ENCODE results near the gene ACSBG1.

Gene ACSBG1, protein sequence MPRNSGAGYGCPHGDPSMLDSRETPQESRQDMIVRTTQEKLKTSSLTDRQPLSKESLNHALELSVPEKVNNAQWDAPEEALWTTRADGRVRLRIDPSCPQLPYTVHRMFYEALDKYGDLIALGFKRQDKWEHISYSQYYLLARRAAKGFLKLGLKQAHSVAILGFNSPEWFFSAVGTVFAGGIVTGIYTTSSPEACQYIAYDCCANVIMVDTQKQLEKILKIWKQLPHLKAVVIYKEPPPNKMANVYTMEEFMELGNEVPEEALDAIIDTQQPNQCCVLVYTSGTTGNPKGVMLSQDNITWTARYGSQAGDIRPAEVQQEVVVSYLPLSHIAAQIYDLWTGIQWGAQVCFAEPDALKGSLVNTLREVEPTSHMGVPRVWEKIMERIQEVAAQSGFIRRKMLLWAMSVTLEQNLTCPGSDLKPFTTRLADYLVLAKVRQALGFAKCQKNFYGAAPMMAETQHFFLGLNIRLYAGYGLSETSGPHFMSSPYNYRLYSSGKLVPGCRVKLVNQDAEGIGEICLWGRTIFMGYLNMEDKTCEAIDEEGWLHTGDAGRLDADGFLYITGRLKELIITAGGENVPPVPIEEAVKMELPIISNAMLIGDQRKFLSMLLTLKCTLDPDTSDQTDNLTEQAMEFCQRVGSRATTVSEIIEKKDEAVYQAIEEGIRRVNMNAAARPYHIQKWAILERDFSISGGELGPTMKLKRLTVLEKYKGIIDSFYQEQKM

GRCh38 chr15:78234515-78235040 is at the start of gene ACSBG1:
Gene ACSBG1 (minus strand): TSS chr15:78234565. CDS start chr15:78234501, 64 bp downstream.
- no peak for DNase-seq (ENCODE audit: low read depth in 2 of 2)

GRCh38 chr15:78282324-78282723 is 48.0 kb upstream of the ACSBG1 start:
- DNase-seq (ENCODE audit: low read depth in 2 of 2), result peak; percentile 70 to 75

DNA sequence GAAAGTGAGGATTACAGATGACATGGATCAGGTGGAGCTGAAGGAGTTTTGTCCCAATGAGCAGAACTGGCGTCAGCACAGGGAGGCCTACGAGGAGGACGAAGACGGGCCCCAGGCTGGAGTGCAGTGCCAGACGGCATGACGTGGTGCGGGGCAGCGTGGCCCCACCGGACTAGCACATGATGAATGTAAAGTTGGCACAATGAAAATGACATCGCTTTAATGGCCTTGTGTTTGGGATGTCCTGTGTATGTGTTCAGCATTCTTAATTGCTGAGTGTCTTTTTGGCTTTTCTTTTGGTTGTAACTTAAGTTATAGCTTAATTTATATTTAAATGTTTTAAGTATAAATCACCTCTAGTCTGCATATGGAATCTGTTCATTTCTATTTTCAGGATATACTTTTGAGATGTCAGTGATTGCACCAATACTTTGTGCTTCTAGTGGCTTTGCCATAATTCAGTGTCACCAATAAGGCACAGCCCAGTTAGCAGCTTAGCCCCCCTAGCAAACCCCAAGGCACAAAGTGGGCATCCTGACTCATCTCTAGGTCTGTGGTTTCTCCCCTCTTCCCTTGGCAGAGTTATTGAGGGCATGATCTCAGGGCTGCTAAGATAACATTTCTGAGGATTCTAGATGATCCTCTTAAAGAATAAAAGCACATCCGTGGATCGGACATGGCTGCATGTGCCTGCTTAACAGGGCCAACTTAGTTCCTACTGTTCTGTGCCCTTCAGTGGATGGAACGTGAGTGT is 46.1 kb upstream of the ACSBG1 start:
- no peak for DNase-seq (ENCODE audit: low read depth in 2 of 2)

DNA sequence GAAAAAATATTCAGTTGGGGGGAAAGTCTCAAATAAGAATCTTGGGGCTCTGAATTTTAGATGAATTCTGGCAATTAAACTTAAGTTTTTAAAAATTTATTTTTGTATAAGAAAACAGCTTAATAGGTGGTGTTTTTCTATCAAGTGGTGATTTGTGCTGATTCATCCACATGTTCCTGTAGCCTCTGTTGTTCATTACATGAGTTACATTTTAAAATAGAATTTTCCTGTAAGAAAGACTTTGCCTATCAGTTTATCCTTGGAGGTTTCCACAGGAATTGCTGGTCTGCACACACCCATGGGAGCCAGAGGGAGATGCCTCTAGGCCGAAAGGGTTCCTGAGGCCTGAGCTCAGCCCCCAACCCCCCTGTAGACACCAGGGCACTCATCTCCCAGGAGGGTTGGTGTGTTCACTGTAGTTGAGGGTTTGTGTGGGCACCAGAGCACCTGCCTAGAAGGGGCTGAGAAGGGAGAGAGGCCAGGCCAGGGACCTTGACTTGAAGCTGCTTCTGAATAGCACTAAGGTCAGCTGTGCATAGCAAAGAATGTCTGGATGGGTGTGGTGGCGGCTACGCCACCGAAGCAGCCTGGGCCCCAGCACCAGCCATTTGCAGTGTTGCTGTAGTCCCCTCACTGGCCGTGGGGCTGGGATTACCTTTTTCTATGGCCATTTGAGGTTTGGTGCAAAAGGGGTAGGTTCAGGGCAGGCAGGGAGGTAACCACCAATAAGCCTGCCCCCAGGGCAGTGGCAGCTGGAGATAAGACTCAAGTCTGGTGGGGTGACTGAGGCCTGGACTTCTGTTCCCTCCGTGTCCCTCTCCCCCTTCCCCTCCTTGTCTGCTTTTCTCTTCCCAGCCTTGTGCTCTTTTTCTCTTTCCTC is 41.9 kb upstream of the ACSBG1 start:
- no peak for DNase-seq (ENCODE audit: low read depth in 2 of 2)

DNA sequence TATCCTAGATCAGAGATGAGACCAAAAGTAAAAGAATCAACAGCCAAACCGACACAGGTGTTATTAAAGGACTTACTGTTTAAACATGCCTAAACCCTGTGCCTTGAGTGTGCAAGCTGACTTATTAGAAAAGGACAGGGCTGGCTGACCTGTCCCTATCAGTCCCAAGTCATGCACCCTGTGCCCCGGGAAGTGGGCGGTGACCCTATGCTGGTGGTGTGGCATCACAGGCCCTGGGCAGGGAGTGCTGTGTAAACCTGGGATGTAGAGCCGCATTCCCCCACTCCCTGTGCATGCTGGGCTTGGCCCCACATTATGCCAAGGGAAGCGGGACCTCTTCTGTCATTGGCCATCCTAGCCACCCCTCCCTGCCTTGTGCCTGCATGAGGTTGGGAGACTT is 40.6 kb upstream of the ACSBG1 start:
- no peak for DNase-seq (ENCODE audit: low read depth in 2 of 2)

- DNase-seq (ENCODE audit: low read depth in 2 of 2), result no peak
Observed at GRCh38 chr15:78272776-78273175, 38.4 kb upstream of the ACSBG1 start.

- no peak for DNase-seq (ENCODE audit: low read depth in 2 of 2)
Observed at GRCh38 chr15:78272316-78272715, 38.0 kb upstream of the ACSBG1 start.

DNA sequence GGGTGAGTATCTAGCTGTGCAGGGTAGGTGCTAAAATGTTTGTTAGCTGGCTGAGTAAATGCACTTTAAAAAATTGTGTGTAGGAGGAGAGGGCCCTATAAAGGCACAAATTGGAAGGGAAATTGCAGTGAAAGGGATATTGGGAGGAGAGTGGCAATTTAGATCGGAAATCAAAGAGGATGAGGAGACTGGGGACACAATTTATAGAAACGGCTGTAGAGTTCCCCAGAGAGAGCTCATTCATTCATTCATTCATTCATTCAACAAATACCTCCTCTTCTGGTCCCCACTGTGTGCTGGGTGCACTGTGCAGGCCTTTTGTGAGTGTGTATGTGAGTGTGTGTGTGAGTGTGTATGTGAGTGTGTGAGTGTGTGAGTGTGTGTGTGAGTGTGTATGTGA is 32.4 kb upstream of the ACSBG1 start:
- no peak for DNase-seq (ENCODE audit: low read depth in 2 of 2)

GRCh38 chr15:78266229-78266628 is 31.9 kb upstream of the ACSBG1 start:
- no peak for DNase-seq (ENCODE audit: low read depth in 2 of 2)

GRCh38 chr15:78265752-78266224 is 31.4 kb upstream of the ACSBG1 start:
- no peak for DNase-seq (ENCODE audit: low read depth in 2 of 2)

DNA sequence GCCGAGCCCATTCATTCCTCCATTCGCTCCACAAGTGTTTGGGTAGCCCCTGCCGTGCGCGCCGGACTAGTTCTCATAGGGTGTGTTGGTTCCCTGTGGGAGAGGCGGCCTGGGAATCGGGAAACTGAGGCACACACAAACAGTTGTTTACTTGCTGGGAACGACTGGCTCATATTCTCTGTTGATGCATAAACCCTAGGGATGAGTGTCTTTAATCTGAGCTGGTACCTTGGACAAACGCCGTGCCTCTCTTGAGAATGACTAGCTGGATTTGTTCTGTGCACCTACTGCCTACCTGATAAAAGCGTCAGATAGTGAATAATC is 30.7 kb upstream of the ACSBG1 start:
- DNase-seq (ENCODE audit: low read depth in 2 of 2), result no peak

GRCh38 chr15:78264304-78265136 is 30.2 kb upstream of the ACSBG1 start, which contains the start of gene DNAJA4:
Gene DNAJA4 (plus strand): TSS chr15:78264562. CDS start chr15:78264764, 202 bp downstream.
- no peak for DNase-seq (ENCODE audit: low read depth in 2 of 2)

- DNase-seq (ENCODE audit: low read depth in 2 of 2), result no peak
Observed at GRCh38 chr15:78263907-78264303, 29.5 kb upstream of the ACSBG1 start.

- no peak for DNase-seq (ENCODE audit: low read depth in 2 of 2)
Observed at GRCh38 chr15:78263351-78263781, 29.0 kb upstream of the ACSBG1 start.

- no peak for DNase-seq (ENCODE audit: low read depth in 2 of 2)
Observed at GRCh38 chr15:78261062-78261461, 26.7 kb upstream of the ACSBG1 start.

DNA sequence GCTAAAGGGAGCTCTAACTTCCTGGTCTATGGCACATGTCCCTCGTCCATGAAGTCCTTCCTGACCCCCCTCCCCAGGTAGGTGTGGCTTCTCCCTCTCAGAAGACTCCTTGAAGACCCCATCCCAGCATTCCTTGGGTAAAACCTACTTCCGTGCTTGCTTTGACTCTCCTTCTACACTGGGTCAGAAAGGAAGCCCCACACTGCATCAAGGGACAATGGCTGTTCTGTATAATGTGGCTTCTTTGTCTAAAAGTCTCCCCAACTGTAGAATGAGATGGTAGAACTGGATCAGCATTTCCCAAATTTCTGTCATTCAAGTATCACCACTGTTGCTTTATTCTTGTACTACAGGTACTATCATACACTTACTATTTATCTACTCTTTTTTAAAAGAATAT is 26.1 kb upstream of the ACSBG1 start:
- no peak for DNase-seq (ENCODE audit: low read depth in 2 of 2)

DNA sequence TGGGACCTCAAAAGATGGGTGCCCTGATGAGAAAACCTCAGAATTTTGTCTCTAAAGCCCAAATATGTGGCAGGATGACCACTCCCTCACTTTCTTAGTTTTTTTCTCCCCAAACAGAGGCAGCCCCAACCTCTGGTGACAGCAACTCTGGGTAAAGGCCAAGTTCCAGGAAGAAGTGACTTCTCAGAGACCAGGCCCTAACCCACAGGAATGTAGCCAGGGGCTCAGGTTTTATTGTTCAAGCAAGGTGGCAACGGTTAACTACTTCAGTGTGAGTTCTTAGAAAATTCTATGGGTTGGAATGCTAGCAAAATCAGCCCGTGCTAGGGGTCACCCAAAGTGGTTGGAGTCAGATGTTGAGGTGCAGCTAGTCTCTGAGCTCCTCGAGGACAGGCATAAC is 24.9 kb upstream of the ACSBG1 start:
- no peak for DNase-seq (ENCODE audit: low read depth in 2 of 2)

- no peak for DNase-seq (ENCODE audit: low read depth in 2 of 2)
Observed at GRCh38 chr15:78257681-78258080, 23.3 kb upstream of the ACSBG1 start.

GRCh38 chr15:78256044-78256437 is 21.7 kb upstream of the ACSBG1 start:
- DNase-seq (ENCODE audit: low read depth in 2 of 2), result no peak

DNA sequence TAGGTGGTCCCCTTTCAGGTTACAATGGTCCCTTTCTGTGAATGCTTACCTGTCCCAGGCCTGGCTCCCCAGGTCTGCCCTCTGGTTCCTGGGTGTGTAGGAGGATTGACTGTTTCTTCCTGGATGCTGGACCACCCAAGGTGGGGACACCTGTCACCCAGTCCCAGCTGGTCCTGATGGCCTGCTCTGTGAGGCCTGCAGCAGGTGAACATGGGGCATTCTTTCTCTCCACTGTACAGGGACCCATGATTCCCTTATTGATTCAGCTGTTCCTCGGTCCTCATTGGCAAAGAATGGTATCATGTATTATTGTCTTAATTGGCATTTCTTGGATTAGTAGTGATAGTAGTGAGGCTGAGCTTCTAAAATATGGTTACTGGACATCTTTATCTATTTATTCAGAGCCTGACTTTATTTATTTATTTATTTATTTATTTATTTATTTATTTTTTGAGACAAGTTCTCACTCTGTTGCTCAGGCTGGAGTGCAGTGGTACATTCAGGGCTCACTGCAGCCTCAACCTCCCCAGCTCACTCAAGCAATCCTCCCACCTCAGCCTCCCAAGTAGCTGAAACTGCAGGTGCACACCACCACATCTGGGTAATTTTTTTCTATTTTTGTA is 21.2 kb upstream of the ACSBG1 start:
- no peak for DNase-seq (ENCODE audit: low read depth in 2 of 2)
